Measurements from ENCODE around the gene PARP2. TPM values are rescaled to one million over a fixed set of nuclear protein-coding genes. Genes with fewer than 3 reads are reported as not detected.
A peak's percentile ranks its signal among the peaks of the same experiment; 100 is the strongest.

Gene PARP2
- total and polyA plus RNA-seq, 2 donors (not counting 1 experiment from before 2014, with no cell fraction given), result 17.0 to 22.4 TPM

- H3K79me2 ChIP-seq (ENCODE audit: control insufficient read depth, insufficient read depth, low read length), result peaks cover 12% of the 10 kb centered on the region
- Mint-ChIP-seq H3K27me3 (no peaks in the 10 kb centered on the region), H3K27ac (peak overlapping the region; percentile 59), H3K9me3 (ENCODE audit: insufficient read depth) (no peaks in the 10 kb centered on the region), H3K4me1 (peaks cover 6% of the 10 kb centered on the region), H3K4me3 (no peak overlapping the region)
- H3K4me3 ChIP-seq (ENCODE audit: control extremely low read depth in 1 of 5, extremely low read depth in 1 of 5, insufficient read depth in 1 of 5, low read depth in 2 of 5, low read length in 4 of 5), result no peak overlapping the region
- no peak for ATAC-seq (ENCODE audit: low read depth)
- DNase-seq, result no peak
- peaks cover 0 to 8% of the 10 kb centered on the region in 2 donors for H3K4me1 ChIP-seq (ENCODE audit: control insufficient read depth in 2 of 2, insufficient read depth in 2 of 2, low read length in 2 of 2)
- H3K9ac ChIP-seq (ENCODE audit: low read length), result no peak overlapping the region
- intact Hi-C loops (cut with micrococcal nuclease), result no loop called here
- 92% methylated on average over 2 of the region's 4 CpGs for WGBS (ENCODE audit: insufficient coverage)
- no peak overlapping the region for H2AFZ ChIP-seq (ENCODE audit: insufficient read depth, low read depth, low read length, poor library complexity, severe bottlenecking)
- no peak overlapping the region for H3K4me2 ChIP-seq (replicated peaks; ENCODE audit: low read depth, low read length, poor library complexity, severe bottlenecking)
- peaks cover 38 to 85% of the 10 kb centered on the region in 2 experiments for H3K36me3 ChIP-seq (replicated peaks in 1 of 2; ENCODE audit: control extremely low read depth in 1 of 2, control insufficient read depth in 1 of 2, extremely low read depth in 1 of 2, insufficient read depth in 2 of 2, low read length in 1 of 2)
- H3K27ac ChIP-seq (ENCODE audit: low read length in 2 of 2), result no peak overlapping the region
- no peaks in the 10 kb centered on the region for H3K27me3 ChIP-seq (replicated peaks in 1 of 4; ENCODE audit: control extremely low read depth in 1 of 4, control insufficient read depth in 3 of 4, insufficient read depth in 4 of 4, low read length in 3 of 4)
- no peaks in the 10 kb centered on the region for H3K9me3 ChIP-seq (ENCODE audit: control extremely low read depth in 1 of 3, control insufficient read depth in 2 of 3, insufficient read depth in 1 of 3, low read length in 2 of 3)
- peaks cover 24% of the 10 kb centered on the region for H4K20me1 ChIP-seq (ENCODE audit: control insufficient read depth, insufficient read depth, low read length, poor library complexity, severe bottlenecking)
- ChIA-PET POLR2A (no interaction called here), CTCF (interaction anchor here (1.0 kb wide), 1 partner anchor 24 kb away, joined by 5 read pairs; no protein-coding TSS in a partner anchor)
- TF ChIP-seq CTCF (IDR thresholded peaks at IDR 0.05), result no peak
- no peak for TF ChIP-seq EZH2 (IDR thresholded peaks at IDR 0.05; ENCODE audit: borderline replicate concordance, insufficient read depth, low read depth, low read length, poor library complexity, severe bottlenecking)
Observed at GRCh38 chr14:20391505-20391904, 48.1 kb downstream of the PARP2 start.

- Mint-ChIP-seq H3K4me1 (peaks cover 8% of the 10 kb centered on the region), H3K9me3 (ENCODE audit: insufficient read depth) (no peaks in the 10 kb centered on the region), H3K27ac (no peak overlapping the region), H3K4me3 (no peak overlapping the region), H3K27me3 (no peaks in the 10 kb centered on the region)
- no peak overlapping the region for H3K4me3 ChIP-seq (ENCODE audit: control extremely low read depth in 1 of 5, extremely low read depth in 1 of 5, insufficient read depth in 1 of 5, low read depth in 2 of 5, low read length in 4 of 5)
- TF ChIP-seq CTCF (IDR thresholded peaks at IDR 0.05) (no peak), EZH2 (IDR thresholded peaks at IDR 0.05; ENCODE audit: borderline replicate concordance, insufficient read depth, low read depth, low read length, poor library complexity, severe bottlenecking) (no peak)
- DNase-seq (no peak), ATAC-seq (ENCODE audit: low read depth) (no peak)
- intact Hi-C loops (cut with micrococcal nuclease), result no loop called here
- POLR2A ChIA-PET, result no interaction called here
- H2AFZ ChIP-seq (ENCODE audit: insufficient read depth, low read depth, low read length, poor library complexity, severe bottlenecking), result no peak overlapping the region
- H3K4me2 ChIP-seq (replicated peaks; ENCODE audit: low read depth, low read length, poor library complexity, severe bottlenecking), result no peak overlapping the region
- CTCF ChIA-PET, result interaction anchor here (0.7 to 1.7 kb wide), 2 partner anchors 18 to 70 kb away, joined by 3 to 4 read pairs; no protein-coding TSS in a partner anchor
- H3K9ac ChIP-seq (ENCODE audit: low read length), result no peak overlapping the region
- H3K4me1 ChIP-seq (ENCODE audit: control insufficient read depth in 2 of 2, insufficient read depth in 2 of 2, low read length in 2 of 2), result no peaks in the 10 kb centered on the region
- H3K27me3 ChIP-seq (replicated peaks in 1 of 4; ENCODE audit: control extremely low read depth in 1 of 4, control insufficient read depth in 3 of 4, insufficient read depth in 4 of 4, low read length in 3 of 4), result no peaks in the 10 kb centered on the region
- H3K79me2 ChIP-seq (ENCODE audit: control insufficient read depth, insufficient read depth, low read length), result peaks cover 13% of the 10 kb centered on the region
- no CpG with 5 or more reads among the region's 3 CpGs for WGBS (ENCODE audit: insufficient coverage)
- no peak overlapping the region for H3K27ac ChIP-seq (ENCODE audit: low read length in 2 of 2)
- peaks cover 9 to 80% of the 10 kb centered on the region in 2 experiments for H3K36me3 ChIP-seq (replicated peaks in 1 of 2; ENCODE audit: control extremely low read depth in 1 of 2, control insufficient read depth in 1 of 2, extremely low read depth in 1 of 2, insufficient read depth in 2 of 2, low read length in 1 of 2)
- no peaks in the 10 kb centered on the region for H4K20me1 ChIP-seq (ENCODE audit: control insufficient read depth, insufficient read depth, low read length, poor library complexity, severe bottlenecking)
- no peaks in the 10 kb centered on the region for H3K9me3 ChIP-seq (ENCODE audit: control extremely low read depth in 1 of 3, control insufficient read depth in 2 of 3, insufficient read depth in 1 of 3, low read length in 2 of 3)
Observed at GRCh38 chr14:20397511-20397910, 54.1 kb downstream of the PARP2 start.

Measured in B cell (primary cell).